ENCODE results near the gene VTI1A. TPM values are rescaled to one million over a fixed set of nuclear protein-coding genes. Genes with fewer than 3 reads are reported as not detected.

VTI1A gene
- total and polyA plus RNA-seq, 4 donors, result 5.5 to 26.9 (median 13.1) TPM

GRCh38 chr10:112628951-112629609, 182.1 kb downstream of the VTI1A start:
- WGBS, result 92% methylated on average over 5 of the region's 5 CpGs
- H3K36me3 ChIP-seq (ENCODE audit: control insufficient read depth in 4 of 4, insufficient read depth in 3 of 4, low read depth in 1 of 4, low read length in 3 of 4), result no peaks in the 10 kb centered on the region
- no peaks in the 10 kb centered on the region for H3K9me3 ChIP-seq (ENCODE audit: control insufficient read depth in 4 of 4, low read length in 3 of 4)
- no peaks in the 10 kb centered on the region for H3K4me1 ChIP-seq (ENCODE audit: control insufficient read depth in 4 of 4, insufficient read depth in 4 of 4, low read length in 3 of 4)
- H3K9ac ChIP-seq (ENCODE audit: low read depth in 1 of 2, low read length in 2 of 2), result no peak overlapping the region
- no peak overlapping the region for H3K4me3 ChIP-seq (ENCODE audit: low read depth in 1 of 3, low read length in 3 of 3)
- no peak overlapping the region for H3K27ac ChIP-seq (ENCODE audit: low read depth in 1 of 2, low read length in 2 of 2)
- TF ChIP-seq YY1 (IDR thresholded peaks at IDR 0.05) (no peak), HNF4G (IDR thresholded peaks at IDR 0.05) (no peak), NR2F2 (IDR thresholded peaks at IDR 0.05) (no peak), TAF1 (conservative IDR thresholded peaks at IDR 0.05) (no peak), SP1 (IDR thresholded peaks at IDR 0.05) (no peak), FOXA1 (IDR thresholded peaks at IDR 0.05) (no peak), FOXA2 (IDR thresholded peaks at IDR 0.05) (no peak), RAD21 (IDR thresholded peaks at IDR 0.05) (no peak), CTCF (IDR thresholded peaks at IDR 0.05; ENCODE audit: low read depth, low read length, missing input control) (no peak), ATF3 (IDR thresholded peaks at IDR 0.05) (no peak)
- TF ChIP-seq, protein P1, sequence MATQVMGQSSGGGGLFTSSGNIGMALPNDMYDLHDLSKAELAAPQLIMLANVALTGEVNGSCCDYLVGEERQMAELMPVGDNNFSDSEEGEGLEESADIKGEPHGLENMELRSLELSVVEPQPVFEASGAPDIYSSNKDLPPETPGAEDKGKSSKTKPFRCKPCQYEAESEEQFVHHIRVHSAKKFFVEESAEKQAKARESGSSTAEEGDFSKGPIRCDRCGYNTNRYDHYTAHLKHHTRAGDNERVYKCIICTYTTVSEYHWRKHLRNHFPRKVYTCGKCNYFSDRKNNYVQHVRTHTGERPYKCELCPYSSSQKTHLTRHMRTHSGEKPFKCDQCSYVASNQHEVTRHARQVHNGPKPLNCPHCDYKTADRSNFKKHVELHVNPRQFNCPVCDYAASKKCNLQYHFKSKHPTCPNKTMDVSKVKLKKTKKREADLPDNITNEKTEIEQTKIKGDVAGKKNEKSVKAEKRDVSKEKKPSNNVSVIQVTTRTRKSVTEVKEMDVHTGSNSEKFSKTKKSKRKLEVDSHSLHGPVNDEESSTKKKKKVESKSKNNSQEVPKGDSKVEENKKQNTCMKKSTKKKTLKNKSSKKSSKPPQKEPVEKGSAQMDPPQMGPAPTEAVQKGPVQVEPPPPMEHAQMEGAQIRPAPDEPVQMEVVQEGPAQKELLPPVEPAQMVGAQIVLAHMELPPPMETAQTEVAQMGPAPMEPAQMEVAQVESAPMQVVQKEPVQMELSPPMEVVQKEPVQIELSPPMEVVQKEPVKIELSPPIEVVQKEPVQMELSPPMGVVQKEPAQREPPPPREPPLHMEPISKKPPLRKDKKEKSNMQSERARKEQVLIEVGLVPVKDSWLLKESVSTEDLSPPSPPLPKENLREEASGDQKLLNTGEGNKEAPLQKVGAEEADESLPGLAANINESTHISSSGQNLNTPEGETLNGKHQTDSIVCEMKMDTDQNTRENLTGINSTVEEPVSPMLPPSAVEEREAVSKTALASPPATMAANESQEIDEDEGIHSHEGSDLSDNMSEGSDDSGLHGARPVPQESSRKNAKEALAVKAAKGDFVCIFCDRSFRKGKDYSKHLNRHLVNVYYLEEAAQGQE (IDR thresholded peaks at IDR 0.05), result no peak
- no peak for DNase-seq (ENCODE audit: low spot score)
- H3K27me3 ChIP-seq (ENCODE audit: control insufficient read depth in 4 of 4, insufficient read depth in 4 of 4, low read length in 3 of 4), result no peaks in the 10 kb centered on the region

GRCh38 chr10:112631501-112632400, 184.7 kb downstream of the VTI1A start:
- Histone ChIP-seq H3K27me3 (ENCODE audit: control insufficient read depth in 4 of 4, insufficient read depth in 4 of 4, low read length in 3 of 4) (no peaks in the 10 kb centered on the region), H3K36me3 (ENCODE audit: control insufficient read depth in 4 of 4, insufficient read depth in 3 of 4, low read depth in 1 of 4, low read length in 3 of 4) (no peaks in the 10 kb centered on the region), H3K27ac (ENCODE audit: low read depth in 1 of 2, low read length in 2 of 2) (no peak overlapping the region), H3K4me3 (ENCODE audit: low read depth in 1 of 3, low read length in 3 of 3) (no peak overlapping the region), H3K9ac (ENCODE audit: low read depth in 1 of 2, low read length in 2 of 2) (no peak overlapping the region), H3K4me1 (ENCODE audit: control insufficient read depth in 4 of 4, insufficient read depth in 4 of 4, low read length in 3 of 4) (peaks cover 0 to 1% (median 0%) of the 10 kb centered on the region in 4 donors), H3K9me3 (ENCODE audit: control insufficient read depth in 4 of 4, low read length in 3 of 4) (no peaks in the 10 kb centered on the region)
- no peak for TF ChIP-seq MAX (IDR thresholded peaks at IDR 0.05)
- TF ChIP-seq EGR1 (IDR thresholded peaks at IDR 0.05; ENCODE audit: low read depth in 2 of 2), result no peak
- TF ChIP-seq, protein P2, sequence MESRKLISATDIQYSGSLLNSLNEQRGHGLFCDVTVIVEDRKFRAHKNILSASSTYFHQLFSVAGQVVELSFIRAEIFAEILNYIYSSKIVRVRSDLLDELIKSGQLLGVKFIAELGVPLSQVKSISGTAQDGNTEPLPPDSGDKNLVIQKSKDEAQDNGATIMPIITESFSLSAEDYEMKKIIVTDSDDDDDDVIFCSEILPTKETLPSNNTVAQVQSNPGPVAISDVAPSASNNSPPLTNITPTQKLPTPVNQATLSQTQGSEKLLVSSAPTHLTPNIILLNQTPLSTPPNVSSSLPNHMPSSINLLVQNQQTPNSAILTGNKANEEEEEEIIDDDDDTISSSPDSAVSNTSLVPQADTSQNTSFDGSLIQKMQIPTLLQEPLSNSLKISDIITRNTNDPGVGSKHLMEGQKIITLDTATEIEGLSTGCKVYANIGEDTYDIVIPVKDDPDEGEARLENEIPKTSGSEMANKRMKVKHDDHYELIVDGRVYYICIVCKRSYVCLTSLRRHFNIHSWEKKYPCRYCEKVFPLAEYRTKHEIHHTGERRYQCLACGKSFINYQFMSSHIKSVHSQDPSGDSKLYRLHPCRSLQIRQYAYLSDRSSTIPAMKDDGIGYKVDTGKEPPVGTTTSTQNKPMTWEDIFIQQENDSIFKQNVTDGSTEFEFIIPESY (IDR thresholded peaks at IDR 0.05), result no peak
- no peak for TF ChIP-seq TAF1 (conservative IDR thresholded peaks at IDR 0.05)
- TF ChIP-seq NR2F2 (IDR thresholded peaks at IDR 0.05), result no peak
- TF ChIP-seq SP1 (IDR thresholded peaks at IDR 0.05), result no peak
- no peak for TF ChIP-seq JUND (IDR thresholded peaks at IDR 0.05)
- WGBS, result 94% methylated on average over 8 of the region's 8 CpGs
- no peak for DNase-seq (ENCODE audit: low spot score)

All from liver (tissue), 9 donors.